T-helper 1 cell treated with Interleukin-12 subunit alpha and Interleukin-12 subunit beta and Interleukin-4 antibody, amounts not matched to agents 30 μg/mL and 1 μg/mL, for 36 hours (primary cell): ENCODE results near the gene TRAF3IP1.
"Not testable (repeated sequence)": the region's sequence is repeated elsewhere in the genome, so short reads cannot be mapped to it uniquely, and the experiment has no call there.

Source experiments
- H3K27ac Mint-ChIP-seq: one replicate; pipeline ENCODE4 v1.8.0; 2021; ENCODE audit warnings: mild to moderate bottlenecking, mixed read lengths
- H3K27me3 Mint-ChIP-seq: one replicate; pipeline ENCODE4 v1.8.0; 2021; ENCODE audit warnings: low read depth, mixed read lengths
- H3K36me3 Mint-ChIP-seq: one replicate; pipeline ENCODE4 v1.8.0; 2021; ENCODE audit warnings: low read depth, mixed read lengths
- H3K4me1 Mint-ChIP-seq: one replicate; pipeline ENCODE4 v1.8.0; 2021; ENCODE audit warnings: low read depth, mixed read lengths
- H3K4me3 Mint-ChIP-seq: one replicate; pipeline ENCODE4 v1.8.0; 2021; ENCODE audit warnings: mild to moderate bottlenecking, moderate library complexity, mixed read lengths
- H3K9me3 Mint-ChIP-seq: one replicate; pipeline ENCODE4 v1.8.0; 2021; ENCODE audit warnings: mixed read lengths

The TRAF3IP1 gene

DNA sequence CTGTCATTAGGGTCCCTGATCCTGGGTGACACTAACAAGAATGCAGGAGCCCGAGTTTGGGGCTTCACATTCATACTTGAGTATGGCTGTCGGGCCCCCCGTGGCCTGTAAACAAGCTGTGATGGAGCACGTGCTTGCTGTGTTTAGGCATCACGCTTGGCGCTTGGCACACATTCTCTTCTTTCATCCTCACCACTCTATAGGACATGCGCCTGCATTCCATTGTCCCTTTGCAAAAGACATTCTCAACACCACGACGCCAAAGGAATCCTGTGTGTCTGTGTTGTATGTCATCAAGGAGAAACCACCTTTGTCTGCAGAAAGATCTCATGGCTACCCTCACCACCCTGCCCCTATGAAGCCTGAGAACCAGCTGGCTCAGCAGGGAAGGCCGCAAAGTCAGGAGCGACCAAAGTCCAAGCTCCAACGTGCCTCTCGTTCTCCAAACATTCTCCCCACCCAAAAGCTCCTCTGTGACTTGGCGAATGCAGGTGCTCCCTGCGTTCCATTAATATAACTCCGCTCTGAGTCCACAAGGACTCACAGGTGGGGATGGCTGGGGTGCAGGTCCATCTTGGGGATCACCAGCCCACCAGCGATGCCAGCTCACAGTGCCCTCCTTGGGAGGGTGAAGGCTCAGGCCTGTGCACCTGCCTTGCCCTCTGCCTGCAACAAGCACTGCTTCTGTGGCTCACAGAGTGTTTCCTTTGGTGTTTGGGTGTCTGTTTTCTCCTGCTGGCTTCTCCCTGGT, 25.8 kb upstream of the TRAF3IP1 start:
- H3K36me3 Mint-ChIP-seq = no peaks in the 10 kb centered on the region
- no peaks in the 10 kb centered on the region for H3K9me3 Mint-ChIP-seq
- no peak overlapping the region for H3K27ac Mint-ChIP-seq
- H3K4me1 Mint-ChIP-seq = peaks cover 6% of the 10 kb centered on the region
- H3K4me3 Mint-ChIP-seq = no peak overlapping the region
- H3K27me3 Mint-ChIP-seq = peaks cover 4% of the 10 kb centered on the region

DNA sequence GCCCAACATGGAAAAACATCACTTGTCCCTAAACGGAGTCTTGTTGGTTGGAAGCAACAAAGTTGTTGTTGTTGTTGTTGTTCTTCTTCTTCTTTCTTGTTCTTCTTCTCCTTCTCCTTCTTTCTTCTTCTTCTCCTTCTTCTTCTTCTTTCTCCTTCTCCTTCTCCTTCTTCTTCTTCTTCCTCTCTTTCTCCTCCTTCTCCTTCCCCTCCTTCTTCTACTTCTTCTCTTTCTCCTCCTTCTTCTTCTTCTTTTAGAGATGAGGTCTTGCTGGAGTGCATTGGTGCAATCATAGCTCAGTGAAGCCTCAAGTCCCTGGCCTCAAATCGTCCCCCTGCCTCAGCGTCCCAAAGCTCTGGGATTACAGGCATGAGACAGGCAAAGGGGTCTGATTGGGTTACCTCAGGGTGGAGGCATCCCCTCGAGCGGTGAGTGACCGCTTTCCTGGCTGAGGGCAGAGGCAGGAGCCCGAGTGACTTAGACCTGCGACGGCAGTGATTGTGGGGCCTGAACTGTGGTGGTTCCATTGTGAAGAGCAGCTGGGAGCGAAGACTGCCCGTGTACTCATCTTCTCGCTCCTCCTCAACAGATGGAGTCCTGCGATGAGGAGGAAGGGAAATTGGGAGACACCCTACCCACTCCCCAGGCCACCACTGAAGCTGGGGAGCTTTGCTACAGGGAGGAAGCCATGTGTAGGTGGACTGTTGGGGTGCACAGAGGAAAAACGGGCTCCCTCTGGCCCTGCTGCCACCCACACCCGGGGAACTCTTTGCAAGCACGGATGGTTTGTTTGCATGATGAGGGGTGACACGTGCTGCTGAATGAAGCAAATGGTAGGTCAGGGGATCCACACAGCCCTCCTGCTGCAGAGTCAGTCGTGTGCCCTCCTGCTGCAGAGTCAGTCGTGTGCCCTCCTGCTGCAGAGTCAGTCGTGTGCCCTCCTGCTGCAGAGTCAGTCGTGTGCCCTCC, 24.9 kb upstream of the TRAF3IP1 start:
- H3K4me1 Mint-ChIP-seq = no peaks in the 10 kb centered on the region
- H3K27ac Mint-ChIP-seq = no peak overlapping the region
- no peaks in the 10 kb centered on the region for H3K9me3 Mint-ChIP-seq
- H3K36me3 Mint-ChIP-seq = no peaks in the 10 kb centered on the region
- H3K27me3 Mint-ChIP-seq = peaks cover 7% of the 10 kb centered on the region
- H3K4me3 Mint-ChIP-seq = no peak overlapping the region

DNA sequence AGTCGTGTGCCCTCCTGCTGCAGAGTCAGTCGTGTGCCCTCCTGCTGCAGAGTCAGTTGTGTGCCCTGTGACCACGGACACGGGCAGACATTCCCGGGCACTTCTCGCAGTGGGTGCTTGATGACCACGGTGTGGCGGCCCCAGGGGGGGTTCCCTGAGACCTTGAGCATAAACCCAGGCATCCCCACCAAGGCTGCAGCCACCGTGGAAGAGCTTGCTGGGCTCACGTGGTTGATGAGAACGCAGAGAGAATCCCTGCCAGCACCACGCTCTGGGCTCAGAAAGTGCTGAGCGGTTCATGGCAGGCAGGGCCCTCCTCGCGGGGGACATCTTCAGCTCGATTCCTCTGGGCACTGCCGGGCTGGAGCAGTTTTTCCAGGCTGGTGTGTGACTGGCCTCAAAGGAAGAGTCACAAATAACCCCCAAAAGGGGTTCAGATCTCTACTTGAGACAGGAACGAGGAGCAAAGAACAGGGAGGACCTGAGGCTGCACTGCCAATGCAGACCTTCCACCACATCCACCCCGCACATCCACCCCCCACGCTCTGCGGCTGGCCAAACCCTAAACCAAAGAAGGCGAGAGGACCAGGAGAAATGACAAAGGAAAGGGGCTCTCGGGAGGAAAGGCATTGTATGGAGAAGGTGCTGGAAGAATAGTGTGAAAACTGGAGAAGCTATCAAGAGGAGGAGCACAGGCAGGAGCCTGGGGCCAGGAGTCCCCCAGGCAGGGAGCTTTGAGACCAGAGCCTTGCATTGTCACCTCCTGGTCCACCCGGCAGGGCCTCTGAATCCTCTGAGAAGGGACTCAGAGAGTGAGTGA, 23.5 kb upstream of the TRAF3IP1 start:
- Mint-ChIP-seq H3K4me1 (no peaks in the 10 kb centered on the region), H3K4me3 (no peak overlapping the region), H3K36me3 (no peaks in the 10 kb centered on the region), H3K9me3 (no peaks in the 10 kb centered on the region), H3K27me3 (peaks cover 12% of the 10 kb centered on the region), H3K27ac (no peak overlapping the region)

DNA sequence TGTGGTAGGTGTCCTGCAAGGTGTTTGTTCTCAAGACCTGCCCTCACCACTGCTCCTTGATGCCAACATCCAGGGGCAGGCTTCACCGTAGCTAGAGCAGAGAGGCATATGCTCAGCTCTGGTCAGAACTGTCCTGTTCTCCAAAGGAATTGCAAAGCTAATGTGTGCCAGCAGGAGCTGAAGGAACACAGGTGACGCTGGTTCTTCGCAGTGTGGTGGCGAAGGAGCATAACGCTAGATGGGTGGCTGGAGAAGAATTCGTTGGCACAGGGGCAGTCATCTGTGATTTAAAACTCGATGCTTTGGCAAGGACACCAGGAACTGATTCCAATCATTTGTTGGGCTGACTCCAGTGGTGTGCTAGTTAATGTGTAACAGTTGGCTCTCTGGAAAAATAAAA, 20.5 kb upstream of the TRAF3IP1 start:
- Mint-ChIP-seq H3K4me1 (no peaks in the 10 kb centered on the region), H3K36me3 (no peaks in the 10 kb centered on the region), H3K4me3 (no peak overlapping the region), H3K27ac (no peak overlapping the region), H3K9me3 (no peaks in the 10 kb centered on the region), H3K27me3 (peaks cover 11% of the 10 kb centered on the region)

DNA sequence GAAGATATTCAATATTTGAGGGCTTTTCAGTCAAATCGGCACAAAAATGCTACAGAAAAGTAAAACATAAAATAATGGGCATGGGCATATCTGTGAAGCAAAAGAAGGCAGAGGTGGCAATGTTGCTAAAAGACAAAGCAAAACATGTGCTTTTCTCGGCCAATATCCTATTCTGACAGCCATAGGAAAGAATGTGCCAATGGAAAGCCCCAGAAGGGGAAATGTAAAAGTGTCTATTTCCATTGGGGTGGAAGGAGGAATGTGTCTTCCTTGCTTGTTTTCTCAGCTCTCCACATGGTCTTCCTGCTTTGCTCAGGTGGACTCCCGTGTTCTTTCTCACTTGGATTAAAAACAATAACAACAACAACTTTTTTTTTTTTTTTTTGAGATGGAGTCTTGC, 18.2 kb upstream of the TRAF3IP1 start:
- no peaks in the 10 kb centered on the region for H3K36me3 Mint-ChIP-seq
- H3K4me1 Mint-ChIP-seq = no peaks in the 10 kb centered on the region
- peaks cover 11% of the 10 kb centered on the region for H3K27me3 Mint-ChIP-seq
- no peaks in the 10 kb centered on the region for H3K9me3 Mint-ChIP-seq
- no peak overlapping the region for H3K27ac Mint-ChIP-seq
- H3K4me3 Mint-ChIP-seq = no peak overlapping the region

DNA sequence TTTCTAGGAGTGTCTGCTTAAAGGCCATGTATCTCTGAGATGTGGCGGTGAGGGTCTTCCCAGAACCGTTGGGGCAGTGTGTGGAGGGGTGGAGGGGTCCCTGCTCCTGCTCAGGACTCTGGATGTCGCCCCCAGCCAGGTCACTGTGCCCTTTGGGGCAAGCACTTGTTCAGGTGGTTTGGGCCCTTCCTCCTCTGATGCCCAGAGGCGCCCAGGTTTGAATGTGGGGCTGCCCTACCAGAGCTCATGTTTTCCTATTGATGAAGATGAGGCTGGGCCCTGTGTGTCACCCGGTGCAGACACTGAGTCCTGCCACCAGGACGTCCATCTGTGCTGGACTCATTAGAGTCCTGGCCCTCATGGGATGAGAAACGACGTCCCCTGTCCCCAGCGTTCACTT, 17.6 kb upstream of the TRAF3IP1 start:
- H3K4me1 Mint-ChIP-seq = no peaks in the 10 kb centered on the region
- H3K27ac Mint-ChIP-seq = no peak overlapping the region
- peaks cover 11% of the 10 kb centered on the region for H3K27me3 Mint-ChIP-seq
- no peak overlapping the region for H3K4me3 Mint-ChIP-seq
- H3K9me3 Mint-ChIP-seq = no peaks in the 10 kb centered on the region
- no peaks in the 10 kb centered on the region for H3K36me3 Mint-ChIP-seq

DNA sequence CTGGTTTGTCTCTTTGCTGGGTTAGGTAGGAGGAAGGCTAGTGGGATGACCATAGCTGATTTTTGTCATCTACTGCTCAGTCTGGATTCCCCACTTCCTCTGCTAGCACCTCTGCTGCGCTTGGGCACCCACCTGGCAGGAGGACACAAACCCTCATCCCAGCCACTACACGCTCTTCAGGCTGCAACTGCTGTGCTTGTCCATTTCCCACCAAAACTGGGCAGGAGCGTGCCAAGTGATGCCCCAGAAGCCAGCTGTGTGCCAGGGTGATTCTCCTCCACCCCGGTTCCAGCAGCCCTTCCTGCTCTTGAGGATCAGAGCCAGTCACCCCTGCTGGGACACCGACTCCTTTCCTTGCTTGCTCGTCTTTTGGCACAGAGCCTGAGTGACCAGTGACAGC, 16.2 kb upstream of the TRAF3IP1 start:
- Mint-ChIP-seq H3K9me3 (no peaks in the 10 kb centered on the region), H3K4me3 (no peak overlapping the region), H3K27ac (no peak overlapping the region)

DNA sequence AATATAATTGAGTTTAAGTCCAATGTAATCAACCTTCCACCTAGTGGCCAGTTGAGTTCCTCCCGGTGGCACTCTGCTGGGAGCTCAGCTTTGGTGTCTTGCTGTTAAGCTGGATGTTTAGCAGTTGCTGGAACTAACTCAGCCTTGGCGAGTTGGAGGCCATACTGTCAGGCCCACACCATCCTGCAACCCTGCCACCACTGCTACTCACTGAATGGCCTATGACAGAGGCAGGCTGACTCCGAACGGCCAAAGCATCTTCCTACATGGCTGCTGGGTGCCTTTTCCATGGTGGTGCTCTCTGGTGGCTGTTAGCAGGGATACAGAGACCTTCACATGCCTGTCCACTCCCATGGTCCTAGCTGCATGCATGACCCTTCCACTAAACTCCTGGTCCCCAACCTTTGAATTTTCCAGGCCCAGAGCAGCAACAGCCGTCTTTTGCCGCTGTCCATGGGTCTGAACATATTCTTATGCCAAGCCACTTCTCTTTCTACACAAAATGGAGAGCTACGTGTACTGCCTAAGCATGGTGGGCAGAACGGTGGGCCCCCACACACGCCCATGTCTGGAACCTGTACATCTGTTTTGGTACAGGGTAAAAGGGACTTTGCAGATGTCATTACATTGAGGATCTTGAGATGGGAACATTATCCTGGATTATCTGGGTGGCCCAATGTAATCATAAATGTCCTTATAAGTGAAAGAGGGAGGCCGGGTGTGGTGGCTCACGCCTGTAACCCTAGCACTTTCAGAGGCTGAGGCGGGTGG, 15.0 kb upstream of the TRAF3IP1 start:
- Mint-ChIP-seq H3K27ac (no peak overlapping the region), H3K36me3 (no peaks in the 10 kb centered on the region), H3K27me3 (peaks cover 10% of the 10 kb centered on the region), H3K4me3 (no peak overlapping the region), H3K9me3 (no peaks in the 10 kb centered on the region), H3K4me1 (no peaks in the 10 kb centered on the region)

More for the DNA sequence above, 16.2 kb upstream of the TRAF3IP1 start:
- H3K27me3 Mint-ChIP-seq = peaks cover 11% of the 10 kb centered on the region
- H3K36me3 Mint-ChIP-seq = no peaks in the 10 kb centered on the region
- H3K4me1 Mint-ChIP-seq = no peaks in the 10 kb centered on the region

DNA sequence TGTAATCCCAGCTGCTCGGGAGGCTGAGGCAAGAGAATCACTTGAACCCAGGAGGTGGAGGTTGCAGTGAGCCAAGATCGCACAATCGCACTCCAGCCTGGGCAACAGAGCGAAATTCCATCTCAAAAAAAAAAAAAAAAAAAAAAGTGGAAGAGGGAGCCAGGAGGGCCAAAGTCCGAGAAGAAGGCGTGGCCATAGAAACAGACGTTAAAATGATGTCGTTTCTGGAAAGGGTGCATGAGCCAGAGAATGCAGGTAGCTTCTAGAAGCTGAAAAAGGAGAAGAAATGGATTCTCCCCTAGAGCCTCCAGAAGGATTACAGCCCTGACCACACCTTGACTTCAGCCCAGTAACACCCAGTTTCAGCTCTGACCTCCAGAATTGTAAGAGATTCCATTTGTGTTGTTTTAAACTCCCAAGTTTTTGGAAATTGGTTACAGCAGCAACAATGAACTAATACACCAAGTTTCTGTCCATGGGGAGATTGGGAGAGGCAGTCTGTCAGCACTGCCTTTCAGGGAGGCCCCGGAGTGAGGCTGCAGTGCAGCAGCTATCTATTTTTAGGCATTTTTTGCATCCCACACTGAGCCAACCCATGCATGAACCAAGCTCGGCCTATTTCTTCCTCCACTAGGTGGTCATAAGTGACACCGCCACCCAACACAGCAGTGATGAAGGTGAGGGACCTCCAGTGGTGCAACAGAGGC, 14.2 kb upstream of the TRAF3IP1 start:
- H3K4me1 Mint-ChIP-seq = no peaks in the 10 kb centered on the region
- no peak overlapping the region for H3K27ac Mint-ChIP-seq

DNA sequence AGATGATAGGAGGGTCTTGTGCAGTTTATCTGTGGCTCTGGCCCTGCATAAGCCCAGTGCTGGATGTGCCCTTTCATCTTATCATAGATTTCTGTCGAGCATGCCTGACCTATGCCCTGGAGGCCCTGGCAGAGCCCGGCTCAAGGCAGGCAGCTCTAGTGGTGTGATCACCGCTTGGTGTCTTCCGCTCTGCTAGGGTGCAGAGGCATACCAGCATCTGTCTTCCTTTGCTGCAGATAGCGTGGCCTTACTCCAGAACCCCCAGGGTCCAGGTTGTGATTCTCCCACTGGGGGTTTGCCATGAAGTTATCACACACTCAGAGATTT, 13.7 kb upstream of the TRAF3IP1 start:
- Mint-ChIP-seq H3K9me3 (no peaks in the 10 kb centered on the region), H3K4me1 (no peaks in the 10 kb centered on the region), H3K4me3 (no peak overlapping the region), H3K36me3 (no peaks in the 10 kb centered on the region), H3K27ac (no peak overlapping the region), H3K27me3 (peaks cover 5% of the 10 kb centered on the region)

More for the DNA sequence above, 14.2 kb upstream of the TRAF3IP1 start:
- no peak overlapping the region for H3K4me3 Mint-ChIP-seq
- peaks cover 6% of the 10 kb centered on the region for H3K27me3 Mint-ChIP-seq
- H3K9me3 Mint-ChIP-seq = no peaks in the 10 kb centered on the region
- no peaks in the 10 kb centered on the region for H3K36me3 Mint-ChIP-seq

DNA sequence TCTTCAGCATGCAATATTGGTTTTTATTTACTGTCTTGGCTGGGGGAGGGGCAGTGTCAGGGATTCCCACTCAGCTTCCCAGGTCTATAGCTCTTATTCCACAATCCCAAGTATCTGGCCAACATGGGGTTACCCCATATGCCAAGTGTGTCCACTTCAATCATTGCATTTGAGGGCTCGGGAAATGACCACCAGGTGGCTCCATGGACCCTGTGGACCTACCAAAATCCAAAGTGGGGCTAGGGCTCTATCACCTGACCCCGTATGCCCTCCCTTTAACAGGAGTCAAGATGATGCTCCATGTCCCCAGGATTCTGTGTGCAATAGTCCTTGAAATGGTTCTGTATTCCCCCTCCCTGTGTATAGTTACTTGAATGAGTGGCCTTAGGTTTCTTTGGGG, 12.1 kb upstream of the TRAF3IP1 start:
- Mint-ChIP-seq H3K36me3 (no peaks in the 10 kb centered on the region), H3K4me3 (no peak overlapping the region)

DNA sequence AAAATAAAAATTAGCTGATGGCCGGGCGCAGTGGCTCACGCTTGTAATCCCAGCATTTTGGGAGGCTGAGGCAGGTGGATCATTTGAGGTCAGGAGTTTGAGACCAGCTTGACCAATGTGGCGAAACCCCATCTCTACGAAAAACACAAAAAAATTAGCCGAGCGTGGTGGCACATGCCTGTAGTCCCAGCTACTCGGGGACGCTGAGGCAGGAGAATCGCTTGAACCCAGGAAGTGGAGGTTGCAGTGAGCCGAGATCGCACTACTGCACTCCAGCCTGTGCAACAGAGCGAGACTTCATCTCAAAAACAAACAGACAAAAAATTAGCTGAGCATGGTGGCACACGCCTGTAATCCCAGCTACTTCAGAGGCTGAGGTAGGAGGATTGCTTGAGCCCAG, 9.6 kb upstream of the TRAF3IP1 start:
- not testable (repeated sequence) for H3K27ac Mint-ChIP-seq, H3K27me3 Mint-ChIP-seq, H3K36me3 Mint-ChIP-seq, H3K4me3 Mint-ChIP-seq, H3K4me1 Mint-ChIP-seq, H3K9me3 Mint-ChIP-seq

More for the DNA sequence above, 12.1 kb upstream of the TRAF3IP1 start:
- H3K4me1 Mint-ChIP-seq = no peaks in the 10 kb centered on the region
- H3K27me3 Mint-ChIP-seq = no peaks in the 10 kb centered on the region
- no peak overlapping the region for H3K27ac Mint-ChIP-seq
- no peaks in the 10 kb centered on the region for H3K9me3 Mint-ChIP-seq

DNA sequence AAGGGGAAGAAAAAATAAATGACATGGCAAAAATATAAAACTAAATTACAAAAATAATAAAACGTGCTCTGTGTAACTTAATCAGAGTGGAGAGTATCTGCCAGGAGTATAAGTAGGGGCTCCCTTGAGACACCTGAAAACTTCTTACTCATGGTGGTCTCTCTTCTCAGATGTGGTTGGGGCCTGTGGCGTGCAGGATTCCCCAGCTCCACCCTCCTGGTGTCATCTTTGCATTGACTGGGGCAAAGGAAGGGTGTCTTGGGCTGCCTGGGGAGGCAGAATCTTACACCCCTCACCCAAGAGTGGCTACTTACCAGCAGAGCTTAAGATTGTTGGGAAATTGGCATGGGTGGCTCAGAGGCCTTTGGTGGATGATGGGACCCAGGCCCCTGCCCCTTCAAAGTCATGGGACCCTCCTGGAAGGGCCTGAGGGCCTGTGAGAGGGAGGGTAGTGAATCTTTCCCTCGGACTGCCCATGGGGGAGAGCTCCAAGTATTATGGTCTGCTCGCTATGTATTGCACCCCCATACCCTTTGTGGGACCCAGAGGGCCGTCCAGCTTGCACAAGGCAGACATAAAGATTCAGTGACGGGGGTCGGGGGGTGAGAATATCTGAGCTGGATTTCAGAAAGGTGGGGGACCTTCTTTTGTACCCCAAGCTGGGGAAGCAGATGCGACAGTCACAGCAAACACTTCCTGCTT, 6.9 kb upstream of the TRAF3IP1 start:
- Mint-ChIP-seq H3K27ac (no peak overlapping the region), H3K36me3 (no peaks in the 10 kb centered on the region), H3K27me3 (peaks cover 12% of the 10 kb centered on the region), H3K9me3 (no peaks in the 10 kb centered on the region), H3K4me1 (no peaks in the 10 kb centered on the region), H3K4me3 (no peak overlapping the region)
